BJ (cell line): ENCODE results near the gene SARDH. TPM values are rescaled to one million over a fixed set of nuclear protein-coding genes. Genes with fewer than 3 reads are reported as not detected.

Experiments used
- CTCF ChIA-PET: fragments of 350-600 bp; formaldehyde crosslinking; extraction: SDS; loops from one replicate; lab custom pipeline; 2021; ENCODE audit warnings: antibody characterized with exemption, inconsistent platforms; lab: Yijun Ruan, JAX
- POLR2A ChIA-PET: fragments of 300-600 bp; sonication (Branson Sonifier 250); formaldehyde crosslinking; extraction: SDS; loops from one replicate; lab custom pipeline; 2021; ENCODE audit warnings: antibody characterized with exemption; lab: Charles Lee
- DNase-seq: peaks from one replicate; pipeline ENCODE4 v3.0.0-alpha.2; 2011; ENCODE audit warnings: low read depth
- H3K27me3 ChIP-seq: 2 replicates; pipeline ENCODE4 v1.6.0; 2011; ENCODE audit warnings: low read length; ENCODE audit not compliant: control insufficient read depth, insufficient read depth
- H3K36me3 ChIP-seq: 2 replicates; pipeline ENCODE4 v1.5.1; 2011; ENCODE audit warnings: low read length; ENCODE audit not compliant: control insufficient read depth, insufficient read depth
- H3K4me3 ChIP-seq: 2 replicates; pipeline ENCODE4 v1.5.1; 2011; ENCODE audit warnings: low read depth, mild to moderate bottlenecking, control low read depth, low read length
- CTCF ChIP-seq: IDR thresholded peaks from 2 replicates; pipeline ENCODE4 v1.5.1; 2011; ENCODE audit warnings: low read depth, mild to moderate bottlenecking, control low read depth, inconsistent platforms, low read length, moderate library complexity; ENCODE audit not compliant: insufficient read depth
- polyA plus RNA-seq: library from polyadenylated mRNA; depleted of rRNA; stranded (reverse); fragments of >200 nt; gene quantifications from 2 replicates; pipeline ENCODE4 v1.2.3, GENCODE V29; 2011

The SARDH gene
- polyA plus RNA-seq, 1 experiment = 0.53 TPM

GRCh38 chr9:133781828-133782135 is 43.6 kb upstream of the SARDH start:
- no peak for DNase-seq
- Histone ChIP-seq H3K27me3 (no peaks in the 10 kb centered on the region), H3K36me3 (peaks cover 22% of the 10 kb centered on the region), H3K4me3 (no peak overlapping the region)
- no peak for TF ChIP-seq CTCF
- ChIA-PET CTCF (interaction anchor here (0.6 to 6.2 kb wide), 22 partner anchors 8 to 358 kb away, joined by 3 to 140 read pairs (median 5); partner anchors contain the start of gene VAV2), POLR2A (no interaction called here)

- H3K36me3 ChIP-seq = peaks cover 22% of the 10 kb centered on the region
- no peaks in the 10 kb centered on the region for H3K27me3 ChIP-seq
- CTCF ChIA-PET = interaction anchor here (0.6 to 6.2 kb wide), 20 partner anchors 8 to 450 kb away, joined by 3 to 140 read pairs (median 5); partner anchors contain the start of gene VAV2
- POLR2A ChIA-PET = no interaction called here
- no peak overlapping the region for H3K4me3 ChIP-seq
- no peak for TF ChIP-seq CTCF
- DNase-seq = no peak
Measured at GRCh38 chr9:133780962-133781827, 43.0 kb upstream of the SARDH start.

GRCh38 chr9:133780404-133780945 is 42.3 kb upstream of the SARDH start:
- Histone ChIP-seq H3K27me3 (no peaks in the 10 kb centered on the region), H3K4me3 (no peak overlapping the region), H3K36me3 (peaks cover 16% of the 10 kb centered on the region)
- TF ChIP-seq CTCF = no peak
- POLR2A ChIA-PET = no interaction called here
- no peak for DNase-seq
- CTCF ChIA-PET = interaction anchor here (0.6 to 6.2 kb wide), 11 partner anchors 9 to 450 kb away, joined by 3 to 140 read pairs (median 6); partner anchors contain the start of gene VAV2

GRCh38 chr9:133779516-133780403 is 41.6 kb upstream of the SARDH start:
- Histone ChIP-seq H3K27me3 (no peaks in the 10 kb centered on the region), H3K36me3 (peaks cover 20% of the 10 kb centered on the region), H3K4me3 (no peak overlapping the region)
- DNase-seq = no peak
- ChIA-PET CTCF (interaction anchor here (0.6 to 6.2 kb wide), 4 partner anchors 11 to 215 kb away, joined by 3 to 140 read pairs (median 11); no protein-coding TSS in a partner anchor), POLR2A (no interaction called here)
- TF ChIP-seq CTCF = no peak
